Fibroblast of lung (primary cell): ENCODE results near the gene SYCP1. TPM values are rescaled to one million over a fixed set of nuclear protein-coding genes. Genes with fewer than 3 reads are reported as not detected.

Experiments used
- DNase-seq, 2 donors: peaks; one replicate each; pipeline versions ENCODE4 v3.0.0 to v3.0.0-alpha.2; 2010; ENCODE audit warnings: low read depth in 2 of 2
- H2AFZ ChIP-seq: 2 replicates; pipeline ENCODE4 v1.5.1; 2012; ENCODE audit warnings: low read length, control low read depth, inconsistent platforms
- H3K27ac ChIP-seq: 2 replicates; pipeline ENCODE4 v1.5.1; 2011; ENCODE audit warnings: low read length, control low read depth; ENCODE audit not compliant: insufficient read depth
- H3K27me3 ChIP-seq: 2 replicates; pipeline ENCODE4 v1.5.1; 2011; ENCODE audit warnings: mild to moderate bottlenecking, low read length; ENCODE audit not compliant: control insufficient read depth, insufficient read depth
- H3K36me3 ChIP-seq: 2 replicates; pipeline ENCODE4 v1.5.1; 2011; ENCODE audit warnings: low read length; ENCODE audit not compliant: control insufficient read depth, insufficient read depth
- H3K4me1 ChIP-seq: 2 replicates; pipeline ENCODE4 v1.5.1; 2011; ENCODE audit warnings: low read length; ENCODE audit not compliant: control insufficient read depth, insufficient read depth; ENCODE audit errors: extremely low read depth
- H3K4me2 ChIP-seq: 2 replicates; pipeline ENCODE4 v1.5.1; 2011; ENCODE audit warnings: low read length, control low read depth; ENCODE audit not compliant: insufficient read depth; ENCODE audit errors: extremely low read depth
- H3K4me3 ChIP-seq, 4 experiments: fragments of 200-600 bp in 1 of 4; sonication (generic) in 1 of 4; replicated peaks in 1 of 4; 2 replicates each; pipeline ENCODE4 v1.5.1; 2011 to 2016; ENCODE audit warnings: low read length in 4 of 4, low read depth in 3 of 4, mild to moderate bottlenecking in 3 of 4, control low read depth in 2 of 4, inconsistent platforms in 1 of 4, mixed read lengths in 1 of 4; ENCODE audit not compliant: insufficient read depth in 1 of 4; ENCODE audit errors: control extremely low read depth in 1 of 4
- H3K79me2 ChIP-seq: 2 replicates; pipeline ENCODE4 v1.5.1; 2012; ENCODE audit warnings: mild to moderate bottlenecking, low read length, inconsistent platforms; ENCODE audit not compliant: control insufficient read depth, insufficient read depth
- H3K9ac ChIP-seq: 2 replicates; pipeline ENCODE4 v1.5.1; 2011; ENCODE audit warnings: mild to moderate bottlenecking, low read length, control low read depth; ENCODE audit not compliant: insufficient read depth
- H3K9me3 ChIP-seq: 2 replicates; pipeline ENCODE4 v1.5.1; 2012; ENCODE audit warnings: low read depth, low read length; ENCODE audit not compliant: control insufficient read depth, insufficient read depth
- H4K20me1 ChIP-seq: 2 replicates; pipeline ENCODE4 v1.5.1; 2011; ENCODE audit warnings: low read length; ENCODE audit not compliant: control insufficient read depth, insufficient read depth; ENCODE audit errors: extremely low read depth
- EZH2 ChIP-seq: IDR thresholded peaks from 2 replicates; pipeline ENCODE4 v1.5.1; 2012; ENCODE audit warnings: low read length, control low read depth, mild to moderate bottlenecking; ENCODE audit errors: missing control alignments
- polyA plus RNA-seq, 2 donors: library from polyadenylated mRNA; depleted of rRNA in 1 of 2; stranded (reverse) in 1 of 2; unstranded in 1 of 2; fragments of >200 nt; gene quantifications; 2 replicates each; pipeline ENCODE4 v1.2.1, GENCODE V29; 2011 to 2012; ENCODE audit warnings: missing spikeins in 1 of 2
- total RNA-seq: library from RNA; depleted of rRNA; stranded (reverse); fragments of >200 nt; gene quantifications from 2 replicates; pipeline ENCODE4 v1.2.1, GENCODE V29; 2014
- TF ChIP-seq, protein P1 (sequence below), 2 donors: IDR thresholded peaks in 1 of 2; conservative IDR thresholded peaks in 1 of 2; 1 replicate in 1 of 2; 2 replicates in 1 of 2; pipeline ENCODE4 v1.5.1; 2011 to 2012; ENCODE audit warnings: low read length in 2 of 2, control low read depth in 1 of 2, inconsistent platforms in 1 of 2, low read depth in 1 of 2, mild to moderate bottlenecking in 1 of 2

SYCP1 gene
- total and polyA plus RNA-seq, 2 donors (not counting 1 experiment from before 2014, with no cell fraction given), result not detected

GRCh38 chr1:114982251-114982650, 127.6 kb downstream of the SYCP1 start:
- TF ChIP-seq EZH2, result no peak
- TF ChIP-seq, protein P1, sequence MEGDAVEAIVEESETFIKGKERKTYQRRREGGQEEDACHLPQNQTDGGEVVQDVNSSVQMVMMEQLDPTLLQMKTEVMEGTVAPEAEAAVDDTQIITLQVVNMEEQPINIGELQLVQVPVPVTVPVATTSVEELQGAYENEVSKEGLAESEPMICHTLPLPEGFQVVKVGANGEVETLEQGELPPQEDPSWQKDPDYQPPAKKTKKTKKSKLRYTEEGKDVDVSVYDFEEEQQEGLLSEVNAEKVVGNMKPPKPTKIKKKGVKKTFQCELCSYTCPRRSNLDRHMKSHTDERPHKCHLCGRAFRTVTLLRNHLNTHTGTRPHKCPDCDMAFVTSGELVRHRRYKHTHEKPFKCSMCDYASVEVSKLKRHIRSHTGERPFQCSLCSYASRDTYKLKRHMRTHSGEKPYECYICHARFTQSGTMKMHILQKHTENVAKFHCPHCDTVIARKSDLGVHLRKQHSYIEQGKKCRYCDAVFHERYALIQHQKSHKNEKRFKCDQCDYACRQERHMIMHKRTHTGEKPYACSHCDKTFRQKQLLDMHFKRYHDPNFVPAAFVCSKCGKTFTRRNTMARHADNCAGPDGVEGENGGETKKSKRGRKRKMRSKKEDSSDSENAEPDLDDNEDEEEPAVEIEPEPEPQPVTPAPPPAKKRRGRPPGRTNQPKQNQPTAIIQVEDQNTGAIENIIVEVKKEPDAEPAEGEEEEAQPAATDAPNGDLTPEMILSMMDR (conservative IDR thresholded peaks at IDR 0.05 in 1 of 2, IDR thresholded peaks at IDR 0.05 in 1 of 2; ENCODE audit: low read depth in 1 of 2, low read length in 2 of 2), result no peak
- Histone ChIP-seq H3K27ac (no peak overlapping the region), H3K4me1 (no peaks in the 10 kb centered on the region), H3K9me3 (no peaks in the 10 kb centered on the region), H3K36me3 (no peaks in the 10 kb centered on the region), H2AFZ (no peak overlapping the region), H3K27me3 (no peaks in the 10 kb centered on the region), H3K9ac (no peak overlapping the region), H3K4me3 (no peak overlapping the region), H4K20me1 (no peaks in the 10 kb centered on the region), H3K4me2 (no peak overlapping the region), H3K79me2 (no peaks in the 10 kb centered on the region)
- DNase-seq, result no peak

GRCh38 chr1:114986286-114986685, 131.6 kb downstream of the SYCP1 start:
- Histone ChIP-seq H3K27me3 (no peaks in the 10 kb centered on the region), H3K4me1 (no peaks in the 10 kb centered on the region), H3K79me2 (no peaks in the 10 kb centered on the region), H3K36me3 (no peaks in the 10 kb centered on the region), H2AFZ (no peak overlapping the region), H4K20me1 (no peaks in the 10 kb centered on the region), H3K27ac (no peak overlapping the region), H3K9ac (no peak overlapping the region), H3K9me3 (no peaks in the 10 kb centered on the region), H3K4me2 (no peak overlapping the region), H3K4me3 (no peak overlapping the region)
- DNase-seq, result no peak
- TF ChIP-seq, protein P1 (conservative IDR thresholded peaks at IDR 0.05 in 1 of 2, IDR thresholded peaks at IDR 0.05 in 1 of 2; ENCODE audit: low read depth in 1 of 2, low read length in 2 of 2), result no peak
- TF ChIP-seq EZH2, result no peak

DNA sequence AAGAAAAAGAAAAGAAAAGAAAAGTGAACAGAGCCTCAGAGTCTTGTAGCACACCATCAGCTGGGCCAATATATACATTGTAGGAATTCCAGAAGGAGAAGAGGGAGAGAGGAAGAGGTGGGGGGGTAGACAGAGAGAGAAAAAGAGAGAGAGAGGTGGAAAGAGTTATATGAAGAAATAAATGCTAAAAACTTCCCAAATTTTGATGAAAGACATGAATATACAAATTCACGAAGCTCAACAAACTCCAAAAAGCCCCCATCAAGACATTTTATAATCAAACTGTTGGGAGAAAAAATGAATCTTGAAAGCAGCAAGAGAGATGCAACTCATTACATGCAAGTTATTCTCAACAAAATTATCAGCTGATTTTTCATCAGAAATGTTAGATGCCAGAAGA, 133.4 kb downstream of the SYCP1 start:
- Histone ChIP-seq H2AFZ (no peak overlapping the region), H3K27me3 (no peaks in the 10 kb centered on the region), H3K27ac (no peak overlapping the region), H3K4me1 (no peaks in the 10 kb centered on the region), H4K20me1 (no peaks in the 10 kb centered on the region), H3K9me3 (no peaks in the 10 kb centered on the region), H3K79me2 (no peaks in the 10 kb centered on the region), H3K4me3 (no peak overlapping the region), H3K36me3 (no peaks in the 10 kb centered on the region), H3K9ac (no peak overlapping the region), H3K4me2 (no peak overlapping the region)
- DNase-seq, result no peak
- no peak for TF ChIP-seq EZH2
- TF ChIP-seq, protein P1 (conservative IDR thresholded peaks at IDR 0.05 in 1 of 2, IDR thresholded peaks at IDR 0.05 in 1 of 2; ENCODE audit: low read depth in 1 of 2, low read length in 2 of 2), result no peak
